ENCODE measurements around the gene ABR.
"Not testable (repeated sequence)": the region's sequence is repeated elsewhere in the genome, so short reads cannot be mapped to it uniquely, and the experiment has no call there.

ABR gene

DNA sequence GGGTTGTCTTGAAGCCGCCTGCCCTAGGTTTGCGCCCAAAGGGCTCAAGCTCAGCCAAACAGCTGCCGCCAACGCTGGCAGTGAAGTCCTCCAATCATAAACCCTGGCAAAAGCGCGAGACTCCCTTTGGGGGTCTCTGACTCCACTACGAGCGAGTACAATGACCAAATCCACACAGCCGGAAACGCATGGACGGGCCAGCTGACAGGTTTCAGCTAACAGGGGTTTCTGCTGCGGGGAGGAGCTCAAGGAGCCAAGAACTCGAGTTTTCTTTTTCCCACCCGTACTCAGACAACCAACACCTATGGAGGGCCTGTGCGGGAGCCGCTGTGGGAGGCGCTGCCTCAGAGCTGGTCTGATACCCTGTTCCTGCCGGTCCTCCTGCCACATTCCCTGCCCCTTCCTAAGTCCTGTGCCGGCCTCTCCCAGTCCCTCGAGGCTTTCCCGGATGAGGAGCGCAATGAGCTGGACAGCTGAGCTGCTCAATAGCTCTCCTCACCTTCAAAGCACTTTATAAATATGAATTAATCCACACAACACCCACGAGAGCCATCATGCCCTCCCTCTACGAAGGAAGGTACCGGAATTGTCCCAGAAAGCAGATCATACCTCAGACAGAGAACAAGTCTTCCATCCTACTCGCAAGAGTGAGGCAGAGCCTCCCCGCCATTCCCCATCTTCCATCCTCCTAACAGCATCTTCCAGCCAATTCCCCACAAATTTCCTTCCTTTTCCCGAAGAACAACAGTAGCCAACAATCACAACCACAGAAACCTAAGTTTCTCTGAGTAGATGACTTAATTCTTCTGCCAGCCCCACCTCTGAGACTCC is 6.1 kb downstream of the ABR start:
- no peak for DNase-seq (ENCODE audit: low spot score)

DNA sequence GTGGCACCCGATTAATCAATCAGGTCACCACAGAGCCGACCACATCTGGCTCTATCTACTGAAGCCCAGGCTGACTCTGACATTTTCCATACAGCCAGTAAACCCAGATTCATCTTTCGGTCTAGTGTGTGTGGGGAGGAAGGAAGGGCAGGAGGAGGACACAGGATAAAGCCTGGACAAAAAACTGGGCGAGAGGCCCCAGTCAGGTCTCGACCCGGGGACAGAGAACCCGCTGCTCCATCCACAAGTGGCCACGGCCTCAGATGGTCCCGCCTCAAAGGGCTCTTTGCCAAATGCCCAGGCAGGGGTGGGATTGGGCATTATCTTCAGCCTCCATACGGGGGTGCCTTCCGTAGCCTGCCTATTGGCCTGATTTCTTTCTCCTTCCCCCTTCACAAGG is 7.8 kb downstream of the ABR start:
- DNase-seq (ENCODE audit: low spot score): no peak

DNA sequence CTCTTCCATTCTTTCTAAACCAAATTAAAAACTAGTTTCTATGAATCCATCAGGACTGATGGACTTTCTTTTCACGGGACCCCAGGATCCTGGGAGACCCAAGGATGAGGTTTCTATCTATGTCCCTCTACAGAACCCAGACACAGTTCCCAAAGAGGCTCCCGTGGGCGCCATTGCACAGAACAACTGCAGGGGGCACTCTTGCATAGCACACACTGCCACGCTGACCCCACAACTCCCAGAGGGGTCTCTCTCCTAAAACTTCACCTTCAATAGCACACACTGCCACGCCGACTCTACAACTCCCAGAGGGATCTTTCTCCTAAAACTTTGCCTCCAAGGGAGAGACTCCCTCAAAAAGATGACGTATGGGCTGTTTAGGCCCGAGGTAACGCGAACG is 9.0 kb downstream of the ABR start:
- no peak for DNase-seq (ENCODE audit: low spot score)

DNA sequence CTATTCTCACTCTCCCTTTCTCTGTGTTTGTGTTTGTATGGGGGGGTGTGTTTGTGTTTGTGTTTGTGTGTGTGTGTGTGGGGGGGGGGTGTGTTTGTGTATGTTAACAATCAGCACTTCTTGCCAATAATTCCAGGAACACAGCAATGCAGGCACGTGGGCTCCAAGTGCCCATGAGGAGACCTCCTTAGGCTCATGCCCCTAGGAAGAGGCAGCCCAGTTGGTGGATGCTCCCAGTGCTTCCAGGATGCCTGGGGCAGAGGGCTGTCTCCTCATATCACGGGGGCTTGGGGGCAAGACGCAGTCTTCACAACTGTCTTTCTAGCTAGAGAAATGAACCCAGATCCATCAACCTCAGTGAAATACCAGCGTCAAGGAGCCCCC is 9.9 kb downstream of the ABR start:
- no peak for DNase-seq (ENCODE audit: low spot score)

DNA sequence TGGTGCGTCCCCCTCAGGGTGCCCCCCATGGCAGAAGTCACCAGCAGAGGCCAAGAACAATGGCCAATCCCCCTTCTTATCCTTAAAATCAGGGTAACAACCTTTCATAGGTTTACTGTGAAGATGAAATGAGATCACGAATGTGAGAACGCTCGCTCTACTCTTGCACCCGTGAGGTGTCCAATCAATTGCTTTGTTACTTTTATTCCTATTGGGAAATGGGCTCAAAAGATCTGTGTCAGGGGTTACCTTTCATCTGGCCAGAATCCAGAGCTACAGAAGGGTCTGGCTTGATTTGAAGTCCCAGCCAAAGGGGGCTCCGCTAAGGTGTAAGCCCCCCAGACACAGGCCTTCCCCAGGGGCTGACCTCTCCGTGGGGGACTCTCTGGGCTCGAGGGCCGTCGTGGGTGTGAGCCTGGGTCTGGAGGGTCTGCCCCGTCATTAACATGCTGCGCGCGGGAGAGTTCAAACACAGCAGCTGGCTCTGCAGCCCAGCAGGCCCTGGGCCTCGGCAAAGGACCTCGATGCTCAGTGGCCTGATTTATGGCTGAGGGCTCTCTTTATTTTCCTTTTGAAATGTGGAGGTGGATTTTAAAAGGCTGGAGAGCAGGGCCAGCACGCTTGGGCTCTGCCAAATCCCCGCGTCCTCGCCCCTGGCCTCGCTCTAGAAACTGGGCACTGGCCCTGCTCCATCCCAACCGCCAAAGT is 10.4 kb downstream of the ABR start:
- DNase-seq (ENCODE audit: low spot score): no peak

DNA sequence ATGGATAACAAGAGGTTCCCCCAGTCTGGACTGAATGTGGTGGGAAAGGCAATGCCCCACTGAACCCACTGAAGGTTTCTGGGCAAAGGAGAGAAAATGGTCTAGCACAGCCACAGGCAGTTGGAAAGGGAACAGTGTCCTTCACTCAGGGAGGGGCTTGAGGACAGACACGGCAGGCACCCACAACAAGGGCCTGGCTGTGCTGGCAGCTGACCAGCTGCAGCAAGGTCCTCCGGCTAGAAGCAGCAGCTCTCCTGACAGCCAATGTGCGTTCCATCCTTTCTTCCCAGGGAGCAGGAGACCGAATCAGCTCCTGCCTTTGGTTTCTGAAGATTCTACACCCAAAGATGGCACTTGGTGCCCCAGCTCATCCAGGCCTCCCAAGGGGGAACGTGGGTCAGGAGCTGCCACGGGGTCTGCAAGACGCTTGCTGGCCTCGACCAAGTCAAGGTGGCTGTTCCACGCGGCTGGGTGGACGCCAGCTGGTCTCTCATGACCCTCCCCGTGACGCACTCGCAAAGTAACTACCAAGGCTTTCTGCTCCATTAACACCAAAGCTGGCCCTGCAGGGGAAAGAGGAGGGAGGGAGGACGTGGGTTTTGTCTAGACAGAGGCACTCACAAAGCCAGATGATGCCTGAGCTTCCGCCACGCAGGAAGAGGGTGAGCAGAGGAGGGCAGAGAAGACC is 11.1 kb downstream of the ABR start:
- no peak for DNase-seq (ENCODE audit: low spot score)

DNA sequence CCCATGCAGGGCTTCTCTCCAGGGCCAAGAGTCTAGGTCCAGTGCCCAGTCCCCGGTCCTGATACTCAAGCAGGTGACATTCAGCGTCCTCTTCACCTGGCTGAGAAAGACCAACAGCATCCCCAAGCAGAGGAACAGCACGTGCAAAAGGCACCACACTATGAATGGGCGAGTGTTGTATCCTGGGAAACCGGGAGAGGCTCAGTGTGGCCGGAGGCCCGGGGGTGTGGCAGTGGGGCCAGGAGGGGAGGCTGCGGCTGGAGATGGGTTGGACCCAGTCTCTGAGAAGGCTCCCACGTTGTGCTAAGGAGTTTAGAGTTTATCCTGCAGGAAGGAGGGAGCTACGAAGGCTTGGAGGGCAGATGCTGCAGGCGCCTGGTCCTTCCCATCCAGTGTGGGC is 13.5 kb downstream of the ABR start:
- DNase-seq (ENCODE audit: low spot score): no peak

DNA sequence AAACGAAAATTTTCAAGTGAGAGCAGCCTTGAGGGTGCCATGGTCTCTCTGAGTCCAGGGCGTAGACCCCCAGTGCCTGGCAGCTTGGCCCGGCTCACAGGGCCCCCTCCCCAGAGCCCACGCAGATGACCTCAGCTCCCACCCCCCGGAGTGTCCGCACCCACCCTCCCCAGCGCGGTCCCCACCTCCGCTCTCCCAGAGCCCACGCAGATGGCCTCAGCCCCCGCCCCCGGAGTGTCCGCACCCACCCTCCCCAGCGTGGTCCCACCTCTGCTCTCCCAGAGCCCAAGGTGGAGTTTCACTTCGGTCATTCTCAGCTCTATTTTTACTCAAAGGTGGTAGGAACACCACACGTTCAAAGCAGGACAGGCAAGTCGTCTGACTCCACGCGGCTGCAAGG is 13.9 kb downstream of the ABR start:
- DNase-seq (ENCODE audit: low spot score): no peak

DNA sequence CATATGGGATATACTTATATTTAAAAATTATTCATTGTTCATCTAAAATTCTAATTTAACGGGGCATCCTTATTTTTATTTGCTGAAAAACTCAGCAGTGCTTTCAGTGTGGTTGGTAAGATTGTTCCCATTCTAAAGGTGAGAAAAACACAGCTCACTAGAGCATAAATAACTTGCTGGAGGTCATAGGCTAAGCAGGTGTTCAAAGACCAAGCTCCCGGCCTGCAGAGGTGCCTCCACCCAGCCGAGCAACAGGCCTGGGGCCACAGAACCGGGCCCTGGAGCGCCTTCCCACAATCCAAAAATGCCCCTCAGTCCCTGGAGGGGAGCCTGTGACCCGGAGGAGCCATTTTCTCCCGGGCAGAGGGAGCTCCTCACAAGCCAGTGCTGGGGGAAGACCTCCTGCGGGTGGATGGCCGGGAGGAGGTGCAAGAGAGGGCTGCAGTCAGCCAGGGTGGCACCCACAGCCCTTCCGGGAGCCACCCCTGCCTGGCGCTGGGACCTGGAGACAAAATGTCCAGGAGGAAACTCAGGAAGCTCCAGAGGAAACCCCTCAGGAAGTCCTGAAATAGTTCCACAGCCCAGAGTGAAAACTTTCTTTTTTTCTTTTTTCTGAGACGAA is 14.7 kb downstream of the ABR start:
- DNase-seq (ENCODE audit: low spot score): no peak

DNA sequence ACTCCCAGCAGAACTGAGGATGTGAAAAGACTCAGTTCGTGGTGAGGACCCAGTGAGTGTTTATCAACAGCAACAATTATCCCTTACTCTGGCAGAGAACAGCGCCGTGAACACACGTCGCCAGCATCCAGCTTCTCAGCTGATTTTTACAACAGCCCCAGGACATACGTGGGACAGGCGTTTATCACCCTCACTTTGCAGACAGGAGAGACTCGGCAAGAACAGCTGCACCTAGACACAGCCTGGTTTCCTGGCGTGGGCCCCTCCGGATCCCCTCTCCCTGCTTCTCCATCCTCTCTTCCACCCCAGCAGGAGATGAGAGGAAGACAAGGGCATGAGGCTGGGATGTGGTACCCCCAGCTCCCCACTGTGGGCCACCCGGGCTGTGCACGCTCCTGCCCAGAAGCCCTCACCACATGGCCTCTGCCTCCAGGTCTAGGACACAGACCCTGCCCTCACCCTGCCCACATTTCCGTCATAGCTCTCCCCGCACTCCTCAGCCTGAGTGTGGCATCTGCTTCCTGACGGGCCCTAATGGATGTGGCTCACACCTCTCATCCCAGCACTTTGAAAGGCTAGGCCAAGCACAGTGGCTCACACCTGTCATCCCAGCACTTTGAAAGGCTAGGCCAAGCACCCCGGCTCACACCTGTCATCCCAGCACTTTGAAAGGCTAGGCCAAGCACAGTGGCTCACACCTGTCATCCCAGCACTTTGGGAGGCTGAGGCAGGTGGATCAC is 17.5 kb downstream of the ABR start:
- DNase-seq (ENCODE audit: low spot score): no peak

DNA sequence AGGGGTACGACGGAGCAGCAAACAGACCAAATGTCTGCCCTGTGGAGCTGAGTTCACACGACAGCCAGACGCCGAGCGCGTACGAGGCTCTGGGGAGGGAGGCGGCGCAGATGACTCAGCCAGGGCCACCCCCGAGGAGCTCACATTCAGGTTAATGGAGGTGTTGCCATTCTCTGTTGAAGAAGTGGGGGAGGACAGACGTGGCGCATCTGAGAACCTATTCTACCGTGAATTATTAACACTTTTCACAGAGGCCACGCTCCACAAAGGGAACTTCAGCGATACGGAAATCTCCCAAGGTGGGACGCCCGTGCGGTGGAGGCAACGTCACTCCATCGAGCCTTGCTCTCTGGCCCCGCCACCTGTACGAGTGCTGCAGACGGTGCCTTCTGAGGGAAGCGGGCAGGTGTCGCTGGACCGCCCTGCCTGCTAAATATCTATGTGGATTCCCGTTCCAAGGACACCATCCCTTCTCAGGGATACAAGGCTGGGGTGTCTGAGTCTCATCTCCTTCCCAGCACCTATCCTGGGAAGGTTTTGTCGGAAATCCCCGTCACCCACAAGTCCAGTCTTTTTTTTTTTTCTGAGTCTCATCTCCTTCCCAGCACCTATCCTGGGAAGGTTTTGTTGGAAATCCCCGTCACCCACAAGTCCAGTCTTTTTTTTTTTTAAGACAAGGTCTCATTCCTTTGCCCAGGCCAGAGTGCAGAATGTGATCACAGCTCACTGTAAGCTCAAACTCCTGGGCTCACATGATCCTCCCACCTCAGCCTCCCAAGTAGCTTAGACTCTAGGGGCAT is 19.0 kb downstream of the ABR start:
- no peak for DNase-seq (ENCODE audit: low spot score)

DNA sequence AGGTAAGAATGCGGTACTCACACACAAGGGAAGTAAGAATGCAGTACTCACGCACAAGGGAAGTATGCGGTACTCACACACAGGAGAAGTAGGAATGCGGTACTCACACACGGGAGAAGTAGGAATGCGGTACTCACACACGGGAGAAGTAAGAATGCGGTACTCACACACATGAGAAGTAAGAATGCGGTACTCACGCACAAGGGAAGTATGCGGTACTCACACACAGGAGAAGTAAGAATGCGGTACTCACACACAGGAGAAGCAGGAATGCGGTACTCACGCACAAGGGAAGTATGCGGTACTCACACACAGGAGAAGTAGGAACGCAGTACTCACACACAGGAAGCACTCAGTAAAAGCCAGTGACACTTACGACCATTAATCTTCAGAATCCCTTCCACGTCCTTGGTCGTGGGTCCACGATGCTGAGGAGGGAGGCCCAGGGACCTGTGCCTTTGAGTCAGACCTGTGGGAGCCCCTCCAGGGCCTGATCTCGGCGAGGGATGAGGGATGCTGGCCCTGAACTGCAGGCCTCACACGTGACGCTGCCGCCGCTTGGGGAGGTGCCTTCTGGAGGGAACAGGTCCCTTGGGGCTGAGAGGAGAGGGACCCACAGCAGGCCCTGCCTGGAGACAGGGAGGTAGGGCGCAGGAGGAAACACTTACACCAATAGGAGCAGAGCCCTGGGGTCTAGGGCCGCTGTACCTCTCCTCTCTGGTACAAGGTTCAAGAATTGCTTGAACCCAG is 20.2 kb downstream of the ABR start:
- DNase-seq (ENCODE audit: low spot score): no peak

DNA sequence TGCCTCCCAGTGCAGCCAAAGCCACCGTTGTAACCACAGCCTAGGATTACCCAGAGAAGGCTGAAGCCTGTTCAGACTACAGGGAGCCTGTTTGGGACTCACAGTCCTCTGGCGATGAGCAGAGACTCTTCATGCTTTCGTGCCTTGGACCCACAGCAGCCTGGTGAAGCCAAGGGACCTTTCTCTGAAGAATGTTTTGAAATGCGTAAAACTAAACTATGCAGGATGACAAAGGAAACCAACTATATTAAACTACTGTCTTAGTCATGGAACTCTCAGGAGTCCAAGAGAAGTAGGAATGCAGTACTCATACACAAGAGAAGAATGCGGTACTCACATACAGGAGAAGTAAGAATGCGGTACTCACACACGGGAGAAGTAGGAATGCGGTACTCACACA is 20.9 kb downstream of the ABR start:
- DNase-seq (ENCODE audit: low spot score): no peak

DNA sequence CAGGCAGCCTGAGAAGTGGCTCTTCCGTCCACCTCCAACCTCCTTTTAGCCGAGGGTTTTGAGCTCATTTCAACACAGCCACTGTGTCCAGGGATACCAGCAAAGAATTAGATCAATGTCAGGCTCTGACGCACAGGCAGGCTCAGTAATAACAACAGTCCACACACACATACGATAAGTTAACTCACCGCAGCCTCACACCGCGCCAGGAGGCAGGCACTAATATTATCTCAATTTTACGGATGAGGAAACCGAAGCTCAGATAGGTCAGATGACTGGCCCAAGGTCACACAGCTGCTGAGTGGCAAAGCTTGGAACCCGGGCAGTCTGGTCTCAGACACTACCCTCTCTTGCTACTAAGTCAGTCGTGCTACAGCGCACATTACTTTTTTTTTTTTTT is 22.9 kb downstream of the ABR start:
- DNase-seq (ENCODE audit: low spot score): no peak

DNA sequence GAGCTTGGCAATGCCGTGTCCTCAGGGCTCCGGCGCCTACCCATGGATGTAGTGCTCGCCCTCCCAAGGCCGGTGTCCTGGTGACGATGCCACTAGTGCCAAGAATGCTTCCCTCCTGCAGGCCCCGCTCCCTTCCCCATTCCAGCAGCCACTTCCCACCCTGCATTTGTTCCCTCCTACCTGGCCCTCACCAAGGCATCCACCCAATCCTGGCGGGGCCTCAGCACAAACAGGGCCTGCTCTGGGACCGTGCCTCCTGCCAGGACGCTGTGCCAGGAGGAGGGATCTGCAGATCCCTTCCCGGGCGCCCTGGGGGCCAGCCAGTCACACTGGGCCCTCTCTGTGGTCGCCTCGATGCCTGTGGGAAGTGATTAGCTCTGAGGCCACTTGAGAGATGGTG is 25.1 kb downstream of the ABR start:
- DNase-seq (ENCODE audit: low spot score): no peak

DNA sequence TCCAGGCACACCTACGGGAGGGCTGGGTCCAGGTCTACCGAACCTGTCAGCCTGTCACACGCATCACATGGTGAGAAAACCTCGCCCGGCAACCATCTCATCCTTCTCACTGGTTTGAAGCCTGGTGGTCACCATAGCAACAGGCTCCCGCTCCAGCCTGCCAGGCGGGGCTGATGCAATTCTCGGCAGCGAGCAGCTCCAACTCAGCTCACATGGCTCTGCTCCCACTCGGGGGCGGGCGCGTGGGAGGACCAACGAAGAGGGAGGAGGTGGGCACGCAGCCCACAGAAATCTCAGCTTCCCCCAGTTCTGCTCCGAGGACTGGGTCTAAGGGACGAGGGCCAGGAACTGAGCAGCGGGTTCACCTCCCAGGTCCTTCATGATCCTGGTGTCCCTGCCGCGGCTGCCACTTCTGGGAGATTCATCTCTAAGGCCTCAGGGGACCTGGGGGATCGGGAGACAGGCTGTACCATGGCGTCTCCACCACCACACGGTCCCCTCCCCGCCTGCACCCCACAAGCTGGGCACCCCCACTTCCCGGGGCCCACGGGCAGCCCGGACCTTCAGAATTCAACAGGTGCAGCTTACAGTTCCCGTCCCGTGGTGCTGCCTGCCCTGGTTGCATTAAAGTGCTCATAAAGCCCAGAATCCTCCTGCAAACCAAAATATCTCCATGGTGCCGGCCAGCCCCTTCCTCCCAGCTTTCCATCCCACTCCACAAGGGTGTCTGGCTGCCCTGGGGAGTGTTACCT is 25.8 kb downstream of the ABR start:
- DNase-seq (ENCODE audit: low spot score): peak; percentile 71

DNA sequence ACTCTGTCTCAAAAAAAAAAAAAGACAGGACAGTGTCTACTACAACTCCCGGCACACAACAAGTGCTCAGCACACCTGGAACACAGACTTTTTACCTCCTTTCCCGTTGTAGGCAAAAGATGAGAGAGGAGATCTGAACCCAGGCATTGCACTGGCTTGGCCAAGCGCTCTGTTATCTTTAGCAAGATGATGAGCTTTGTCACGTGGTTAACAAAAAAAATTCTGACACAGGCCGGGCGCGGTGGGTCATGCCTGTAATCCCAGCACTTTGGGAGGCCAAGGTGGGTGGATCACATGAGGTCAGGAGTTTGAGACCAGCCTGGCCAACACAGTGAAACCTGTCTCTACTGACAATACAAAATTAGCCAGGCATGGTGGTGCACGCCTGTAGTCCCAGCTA is 27.2 kb downstream of the ABR start:
- DNase-seq (ENCODE audit: low spot score): not testable (repeated sequence)

DNA sequence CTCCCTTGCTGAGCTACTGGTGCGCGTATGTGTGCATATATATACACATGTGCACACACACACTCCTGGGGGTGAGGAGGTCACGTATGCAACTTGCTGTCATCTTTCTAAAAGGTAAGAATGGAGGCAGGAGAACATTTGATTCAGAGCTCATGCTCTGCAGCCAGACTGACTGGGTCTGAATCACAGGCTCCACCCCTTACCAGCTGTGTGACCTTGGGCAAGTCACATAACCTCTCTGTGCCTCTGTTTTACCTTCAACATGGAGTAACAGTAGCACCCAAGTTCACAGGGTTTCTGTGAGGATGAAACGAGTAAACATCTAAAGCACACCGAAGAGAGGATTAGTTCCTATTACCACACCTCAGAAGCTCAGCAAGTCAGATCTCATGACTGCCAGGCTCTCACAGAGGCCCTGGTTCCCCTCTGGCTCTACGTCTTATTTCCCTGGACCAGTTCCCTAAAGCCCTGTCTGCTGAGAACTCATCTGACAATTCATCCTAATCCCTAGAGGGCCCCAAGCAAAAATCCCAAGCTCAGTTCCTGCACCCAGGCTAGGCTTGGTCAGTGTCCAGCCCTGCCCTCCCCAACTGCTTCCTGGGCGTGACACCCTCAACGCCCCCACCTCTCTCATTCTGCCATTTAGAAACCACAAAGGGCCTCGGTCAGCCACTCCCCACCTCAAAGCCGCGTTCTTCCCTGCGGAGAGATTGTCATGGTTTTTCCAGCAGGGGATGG is 28.7 kb downstream of the ABR start:
- DNase-seq (ENCODE audit: low spot score): no peak

DNA sequence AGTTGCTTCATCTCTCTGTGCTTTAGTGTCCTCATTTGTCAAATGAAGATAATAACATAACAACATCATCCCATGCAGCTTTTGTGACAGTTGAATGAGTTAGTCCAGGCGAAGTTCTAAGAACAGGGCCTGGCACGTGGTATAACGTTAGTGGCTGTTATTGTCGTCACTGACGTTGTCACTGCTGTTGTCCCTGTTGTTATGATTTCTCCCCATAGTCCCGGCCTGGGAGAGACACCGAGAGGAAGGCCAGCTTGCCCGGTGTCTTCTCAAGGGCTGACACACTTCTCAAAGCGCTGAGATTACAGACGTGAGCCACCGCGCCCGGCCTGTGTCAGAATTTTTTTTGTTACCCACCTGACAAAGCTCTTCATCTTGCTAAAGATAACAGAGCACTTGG is 29.9 kb downstream of the ABR start:
- DNase-seq (ENCODE audit: low spot score): no peak

Measured in HuH-7 (cell line).